SKM-1 treated with dmso at 0.1 percent for 144 hours (cell line): ENCODE measurements around the gene NKTR.
A peak's percentile ranks its signal among the peaks of the same experiment; 100 is the strongest.
"Not testable (repeated sequence)": the region's sequence is repeated elsewhere in the genome, so short reads cannot be mapped to it uniquely, and the experiment has no call there.

Source experiments
- DNase-seq: peaks from one replicate; lab custom pipeline; 2025; ENCODE audit not compliant: unreplicated experiment; lab: John Stamatoyannopoulos, UW

NKTR gene

DNA sequence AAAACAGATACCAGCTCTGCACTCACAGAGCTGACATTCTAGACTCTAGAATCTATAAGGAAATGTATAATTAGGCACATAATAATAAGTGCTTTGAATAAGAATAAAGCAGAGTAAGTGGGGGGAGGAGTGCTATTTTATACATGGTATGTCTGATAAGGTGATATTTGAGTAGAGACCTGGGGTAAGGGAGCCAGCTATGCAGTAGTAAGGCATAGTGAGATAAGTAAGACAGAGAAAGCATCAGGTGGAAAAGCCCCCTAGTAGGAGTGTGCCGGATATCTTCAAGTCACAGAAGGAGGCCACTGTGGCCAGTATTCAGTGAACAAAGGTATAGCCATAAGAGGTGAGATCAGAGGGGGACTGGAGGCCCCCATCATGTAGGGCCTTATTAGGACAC, 6.9 kb upstream of the NKTR start:
- DNase-seq = no peak

DNA sequence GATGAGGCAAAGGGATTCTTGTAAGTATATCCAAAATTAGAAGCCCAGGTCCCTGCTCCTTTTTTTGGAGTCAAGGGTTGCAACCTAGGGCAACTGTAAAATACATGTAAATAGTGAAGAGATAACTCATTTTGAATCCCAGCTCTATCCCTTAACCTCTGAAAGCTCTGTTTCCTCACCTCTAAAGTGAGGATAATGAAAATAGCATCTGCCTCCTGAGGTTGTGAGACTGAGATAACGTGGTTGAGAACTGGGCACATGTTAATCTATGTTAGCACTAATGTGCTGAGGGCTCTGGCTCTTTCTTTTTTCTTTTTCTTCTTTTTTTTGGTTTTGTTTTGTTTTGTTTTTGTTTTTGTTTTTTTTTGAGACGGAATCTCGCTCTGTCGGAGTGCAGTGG, 4.8 kb upstream of the NKTR start:
- DNase-seq = no peak

DNA sequence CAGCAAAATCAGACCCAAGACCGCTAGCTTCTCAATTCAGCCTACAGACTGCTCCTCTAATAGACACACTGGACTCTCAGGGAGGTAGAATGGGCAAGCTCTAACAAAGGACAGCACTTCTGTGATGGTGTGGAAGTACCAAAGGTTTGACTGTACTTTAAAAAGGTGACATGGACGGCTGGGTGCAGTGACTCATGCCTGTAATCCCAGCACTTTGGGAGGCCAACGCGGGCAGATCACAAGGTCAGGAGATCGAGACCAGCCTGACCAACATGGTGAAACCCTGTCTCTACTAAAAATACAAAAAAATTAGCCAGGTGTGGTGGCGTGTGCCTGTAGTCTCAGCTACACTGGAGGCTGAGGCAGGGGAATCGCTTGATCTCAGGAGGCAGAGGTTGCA, 3.4 kb upstream of the NKTR start:
- DNase-seq = not testable (repeated sequence)

GRCh38 chr3:42600958-42601675, 631 bp downstream of the NKTR start:
- peak; percentile 78 for DNase-seq

DNA sequence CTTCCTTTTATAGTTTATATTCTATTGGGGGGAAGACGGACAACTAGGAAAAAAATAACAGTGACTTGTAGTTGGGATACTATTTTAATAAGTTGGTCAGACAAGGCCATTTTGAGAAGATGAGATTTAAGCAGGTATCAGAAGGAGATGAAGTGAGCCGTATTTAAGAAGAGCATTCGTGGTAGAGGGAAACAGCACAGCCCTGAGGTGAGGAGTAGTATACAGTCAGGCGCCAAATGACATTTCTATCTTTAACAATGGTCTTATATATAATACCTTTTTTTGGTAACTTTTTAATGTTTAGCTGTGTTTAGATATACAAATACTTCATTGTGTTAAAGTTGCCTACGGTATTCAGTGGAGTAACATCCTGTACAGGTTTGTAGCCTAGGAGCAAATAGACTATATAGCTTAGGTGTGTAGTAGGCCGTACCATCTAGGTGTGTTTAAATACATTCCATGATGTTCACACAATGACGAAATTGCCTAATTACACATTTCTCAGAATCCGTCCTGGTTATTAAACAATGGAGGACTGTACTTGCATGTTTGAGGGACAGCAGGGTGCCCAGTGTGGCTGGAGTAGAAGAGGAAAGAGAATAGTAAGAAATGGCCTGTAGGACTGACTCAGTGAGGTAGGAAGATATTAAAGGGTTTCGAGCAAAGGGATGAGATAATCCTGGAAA, 1.6 kb downstream of the NKTR start:
- DNase-seq = no peak

DNA sequence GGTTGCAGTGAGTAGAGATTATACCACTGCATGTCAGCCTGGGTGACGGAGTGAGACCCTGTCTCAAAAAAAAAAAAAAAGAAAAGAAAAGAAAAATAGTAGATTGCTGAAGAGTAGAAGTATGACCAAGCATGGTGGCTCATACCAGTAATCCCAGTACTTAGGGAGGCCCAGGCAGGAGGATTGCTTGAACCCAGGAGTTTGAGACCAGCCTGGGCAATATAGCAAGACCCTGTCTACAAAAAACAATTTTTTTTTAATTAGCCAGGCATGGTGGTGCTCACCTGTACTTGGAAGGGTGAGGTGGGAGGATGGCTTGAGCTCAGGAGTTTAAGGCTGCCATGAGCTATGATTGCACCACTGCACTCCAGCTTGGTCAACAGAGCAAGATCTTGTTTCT, 2.5 kb downstream of the NKTR start:
- DNase-seq = no peak

- DNase-seq = no peak
Measured at GRCh38 chr3:42605546-42606173, 5.2 kb downstream of the NKTR start.

- no peak for DNase-seq
Measured at GRCh38 chr3:42608581-42608980, 8.1 kb downstream of the NKTR start.

- DNase-seq = no peak
Measured at GRCh38 chr3:42610976-42611375, 10.5 kb downstream of the NKTR start.

DNA sequence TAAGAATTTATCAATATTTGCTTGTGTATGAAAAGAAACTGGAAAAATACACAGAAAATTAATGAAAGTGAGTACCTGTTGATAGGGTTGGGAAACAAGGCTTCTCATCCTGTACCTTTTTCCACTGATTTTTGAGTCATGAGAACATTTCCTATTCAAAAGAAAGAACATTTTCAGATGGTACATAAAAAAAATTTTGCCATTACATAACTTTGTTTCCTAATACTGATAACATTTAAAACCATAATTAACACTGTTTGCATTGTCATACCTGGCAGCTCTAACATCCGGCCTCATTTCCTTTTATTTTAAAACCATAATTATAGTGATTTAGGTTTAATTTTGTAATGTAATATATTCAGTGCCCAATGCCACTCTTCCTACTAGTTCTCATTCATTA, 11.7 kb downstream of the NKTR start:
- DNase-seq = no peak

DNA sequence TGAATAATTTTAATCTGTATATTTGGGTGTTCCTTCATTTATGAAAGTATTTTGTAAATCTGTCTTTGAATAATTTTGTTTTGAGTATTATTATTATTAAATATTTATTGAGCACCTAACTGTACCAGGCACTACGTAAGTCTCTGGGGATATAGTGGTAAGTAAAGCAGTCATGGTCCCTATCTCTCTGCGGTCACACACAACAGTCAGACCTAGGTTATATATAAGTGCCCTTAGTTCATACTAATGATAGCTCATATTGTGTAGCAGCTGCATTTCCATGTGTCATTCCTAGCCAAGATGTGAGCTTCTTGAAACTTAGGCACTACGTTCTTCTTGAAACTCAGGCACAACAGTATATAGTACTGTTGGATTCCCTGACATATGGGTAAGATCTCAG, 12.4 kb downstream of the NKTR start:
- DNase-seq = no peak

DNA sequence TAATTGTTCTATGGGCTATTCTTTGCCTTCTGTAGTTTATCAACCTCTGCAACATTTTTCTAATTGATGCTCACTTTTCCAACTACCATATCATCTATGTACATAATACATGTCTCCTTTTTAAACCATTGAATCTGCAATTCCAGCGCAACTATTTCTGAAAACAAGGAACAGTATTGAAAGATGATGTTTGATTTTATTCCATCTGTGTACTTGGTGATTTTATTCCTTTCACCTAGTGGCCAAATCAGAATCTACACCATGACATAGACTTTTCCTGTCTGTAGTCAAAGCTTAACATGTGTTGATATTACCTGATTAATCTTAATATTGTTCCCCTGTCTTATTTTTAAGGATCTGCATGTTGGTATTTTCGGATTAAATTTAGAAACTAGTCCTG, 13.0 kb downstream of the NKTR start:
- no peak for DNase-seq

DNA sequence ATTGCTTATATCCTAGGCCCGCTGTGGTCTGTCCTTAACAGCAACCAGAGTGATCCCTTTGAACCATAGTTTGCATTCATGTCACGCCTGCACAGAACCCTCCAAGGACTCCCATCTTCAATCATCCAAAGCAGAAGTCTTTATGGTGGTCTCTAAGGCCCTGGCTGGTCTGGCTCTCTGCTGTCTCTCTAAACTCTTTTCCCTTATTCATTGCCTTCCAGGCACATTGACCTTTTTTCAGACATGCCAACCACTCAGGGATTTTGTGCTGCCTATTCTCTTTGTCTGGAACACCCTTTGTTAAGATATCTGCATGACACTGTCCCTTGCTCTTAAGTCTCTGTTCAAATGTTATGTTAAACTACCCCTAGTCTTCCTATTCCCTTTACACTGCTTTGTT, 31.1 kb downstream of the NKTR start:
- no peak for DNase-seq

DNA sequence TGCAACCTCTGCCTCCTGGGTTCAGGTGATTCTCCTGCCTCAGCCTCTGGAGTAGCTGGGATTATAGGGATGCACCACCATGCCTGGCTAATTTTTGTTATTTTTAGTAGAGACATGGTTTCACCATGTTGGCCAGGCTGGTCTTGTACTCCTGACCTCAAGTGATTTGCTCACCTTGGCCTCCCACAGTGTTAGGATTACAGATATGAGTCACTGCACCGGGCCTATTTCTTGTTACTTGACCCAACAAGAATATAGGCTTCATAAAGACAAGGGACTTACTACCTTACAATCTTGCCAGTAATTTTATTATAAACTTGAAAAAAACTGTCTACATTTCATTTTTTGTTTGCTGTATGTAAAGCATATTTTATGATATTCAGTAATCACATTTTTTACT, 31.7 kb downstream of the NKTR start:
- DNase-seq = no peak

DNA sequence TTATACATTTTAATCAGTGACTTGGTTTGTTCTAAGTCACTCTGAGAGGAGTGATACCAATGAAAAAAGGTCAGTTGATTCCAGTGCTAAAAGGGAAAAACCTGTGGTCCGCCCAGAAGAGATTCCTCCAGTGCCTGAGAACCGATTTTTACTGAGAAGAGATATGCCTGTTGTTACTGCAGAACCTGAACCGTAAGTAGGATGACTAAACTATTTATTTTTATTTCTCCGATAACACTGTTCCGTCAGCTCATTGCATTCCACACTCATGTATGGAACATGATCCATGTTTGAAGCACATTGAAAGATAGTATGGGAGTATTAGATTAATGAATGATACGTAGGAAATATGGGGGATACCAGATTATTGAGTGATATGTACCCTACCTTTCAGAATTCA, 33.1 kb downstream of the NKTR start:
- DNase-seq = no peak

GRCh38 chr3:42635111-42635510, 34.6 kb downstream of the NKTR start:
- DNase-seq = peak; percentile 3

DNA sequence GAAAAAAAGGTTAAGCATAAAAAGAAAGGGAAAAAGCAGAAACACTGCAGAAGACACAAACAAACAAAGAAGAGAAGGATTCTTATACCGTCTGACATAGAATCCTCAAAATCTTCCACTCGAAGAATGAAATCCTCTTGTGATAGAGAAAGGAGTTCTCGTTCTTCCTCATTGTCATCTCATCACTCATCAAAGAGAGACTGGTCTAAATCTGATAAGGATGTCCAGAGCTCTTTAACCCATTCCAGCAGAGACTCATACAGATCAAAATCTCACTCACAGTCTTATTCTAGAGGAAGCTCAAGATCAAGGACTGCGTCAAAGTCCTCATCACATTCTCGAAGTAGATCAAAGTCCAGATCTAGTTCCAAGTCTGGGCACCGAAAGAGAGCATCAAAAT, 36.5 kb downstream of the NKTR start:
- DNase-seq = no peak

- DNase-seq = no peak
Measured at GRCh38 chr3:42638339-42638842, 37.9 kb downstream of the NKTR start.

DNA sequence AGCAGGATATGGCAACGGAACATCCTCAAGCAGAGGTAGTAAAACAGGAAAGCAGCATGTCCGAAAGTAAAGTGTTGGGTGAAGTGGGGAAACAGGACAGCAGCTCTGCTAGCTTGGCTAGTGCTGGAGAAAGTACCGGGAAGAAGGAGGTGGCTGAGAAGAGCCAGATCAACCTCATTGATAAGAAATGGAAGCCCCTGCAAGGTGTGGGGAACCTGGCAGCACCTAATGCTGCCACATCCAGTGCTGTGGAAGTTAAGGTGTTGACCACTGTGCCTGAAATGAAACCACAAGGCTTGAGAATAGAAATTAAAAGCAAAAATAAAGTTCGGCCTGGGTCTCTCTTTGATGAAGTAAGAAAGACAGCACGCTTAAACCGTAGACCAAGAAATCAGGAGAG, 38.7 kb downstream of the NKTR start:
- no peak for DNase-seq

DNA sequence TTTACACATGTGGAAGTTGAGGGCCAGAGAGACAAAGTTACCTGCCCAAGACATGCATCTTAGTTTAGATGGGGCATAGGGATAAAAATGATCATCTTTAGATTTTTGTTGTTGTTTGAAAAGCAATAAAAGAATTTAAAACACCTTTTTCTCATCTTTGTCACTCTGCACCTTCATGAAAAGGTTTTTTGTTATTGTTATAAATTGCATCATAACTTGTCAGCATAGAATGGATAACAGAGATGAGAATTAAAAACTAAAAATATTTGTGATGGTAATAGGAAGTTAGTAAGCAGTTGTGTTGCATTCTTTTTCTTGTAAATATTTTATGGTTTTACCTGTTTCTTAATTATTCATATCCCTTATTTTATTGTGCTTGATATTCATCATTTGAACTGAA, 39.6 kb downstream of the NKTR start:
- no peak for DNase-seq

DNA sequence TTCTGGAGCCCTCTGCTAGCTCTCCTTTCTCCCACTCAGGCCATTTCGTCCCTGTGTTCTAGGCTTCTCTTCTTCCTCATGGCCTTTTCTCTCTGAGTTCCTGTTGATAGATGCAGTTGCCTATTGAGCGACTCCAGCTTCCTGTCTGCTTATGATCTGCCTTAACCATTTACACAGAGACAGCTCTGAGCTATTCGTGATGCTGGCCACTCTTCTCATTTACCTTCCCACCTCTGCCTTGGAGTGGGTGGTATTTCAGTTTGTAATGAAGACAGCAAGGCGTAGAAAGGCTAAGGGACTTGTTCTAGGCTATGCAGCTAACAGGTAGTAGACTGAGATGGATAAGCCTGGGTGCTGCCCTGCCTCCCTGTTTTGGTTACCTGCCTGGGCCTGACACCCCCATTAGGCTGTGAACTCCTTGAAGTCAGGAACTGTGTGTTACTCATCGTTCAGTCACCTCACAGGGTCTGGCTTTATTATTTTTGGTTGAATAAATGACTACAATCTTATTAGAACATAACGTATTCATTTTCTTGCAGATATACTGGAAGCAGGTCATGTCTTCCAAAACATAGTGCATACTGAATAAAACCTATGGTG, 40.4 kb downstream of the NKTR start:
- no peak for DNase-seq
